ENCODE measurements around the gene PTPRN2.
"Not testable (repeated sequence)": the region's sequence is repeated elsewhere in the genome, so short reads cannot be mapped to it uniquely, and the experiment has no call there.

The PTPRN2 gene

DNA sequence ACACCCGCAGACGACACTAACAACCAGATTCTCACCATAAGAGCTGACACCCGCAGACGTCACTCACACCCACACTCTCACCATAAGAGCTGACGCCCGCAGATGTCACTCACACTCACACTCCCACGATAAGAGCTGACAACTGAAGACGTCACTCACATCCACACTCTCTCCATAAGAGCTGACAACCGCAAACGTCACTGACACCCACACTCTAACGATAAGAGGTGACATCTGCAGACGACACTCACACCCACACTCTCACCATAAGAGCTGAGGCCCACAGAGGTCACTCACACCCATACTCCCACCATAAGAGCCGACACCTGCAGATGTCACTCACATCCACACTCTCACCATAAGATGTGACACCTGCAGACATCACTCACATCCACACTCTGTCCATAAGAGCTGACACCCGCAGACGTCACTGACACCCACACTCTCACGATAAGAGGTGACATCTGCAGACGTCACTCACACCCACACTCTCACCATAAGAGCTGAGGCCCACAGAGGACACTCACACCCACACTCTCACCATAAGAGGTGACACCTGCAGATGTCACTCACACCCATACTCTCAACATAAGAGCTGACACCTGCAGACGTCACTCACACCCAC lies 255.7 kb downstream of the PTPRN2 start:
- in situ Hi-C loops (cut with HindIII; ENCODE audit: low sequenced_read_pairs), result not testable (repeated sequence)

DNA sequence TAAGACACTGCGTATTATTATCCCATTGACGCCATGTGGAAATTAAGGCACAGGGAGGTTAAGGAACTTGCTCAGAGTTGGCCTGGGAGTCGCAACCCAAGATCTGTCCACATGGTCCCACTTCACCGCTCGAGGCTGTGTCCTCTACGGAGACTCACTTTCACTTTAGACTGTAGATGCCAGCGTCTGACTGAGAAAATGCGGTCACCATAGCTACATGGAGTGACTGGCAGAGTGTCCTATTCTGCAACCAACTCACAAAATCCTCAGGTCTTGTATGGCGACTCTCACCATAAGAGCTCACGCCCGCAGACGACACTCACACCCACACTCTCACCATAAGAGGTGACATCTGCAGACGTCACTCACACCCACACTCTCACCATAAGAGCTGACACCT lies 257.9 kb downstream of the PTPRN2 start:
- in situ Hi-C loops (cut with HindIII; ENCODE audit: low sequenced_read_pairs), result no loop called here

DNA sequence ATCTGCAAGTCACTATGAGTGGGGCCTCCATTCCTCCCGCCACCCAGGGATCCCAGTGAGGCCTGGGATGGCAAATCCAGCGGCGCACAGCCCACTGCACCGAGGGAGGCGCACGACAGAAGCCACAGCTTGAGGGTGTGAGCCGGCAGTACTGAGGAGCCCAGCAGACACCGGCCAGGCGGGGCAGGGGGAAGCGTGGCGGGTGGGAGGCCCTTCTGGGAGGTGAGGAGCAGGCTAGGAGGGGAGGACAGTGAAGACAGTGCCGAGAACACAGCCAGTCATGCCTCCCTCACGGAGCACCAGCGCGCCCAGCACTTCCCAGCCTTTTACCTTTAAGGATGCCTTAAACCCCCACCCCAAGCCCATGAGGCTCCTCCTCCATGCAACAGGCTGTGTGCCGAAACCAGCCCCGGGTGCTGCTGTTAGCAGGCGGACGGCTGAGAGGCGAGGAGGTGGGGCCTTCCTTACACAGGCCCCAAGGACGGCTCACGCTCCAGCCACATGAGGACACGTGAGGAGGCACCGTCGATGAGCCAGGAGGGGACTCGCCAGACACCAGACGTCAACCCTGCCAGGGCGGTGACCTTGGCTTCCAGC lies 258.5 kb downstream of the PTPRN2 start:
- in situ Hi-C loops (cut with HindIII; ENCODE audit: low sequenced_read_pairs), result no loop called here

DNA sequence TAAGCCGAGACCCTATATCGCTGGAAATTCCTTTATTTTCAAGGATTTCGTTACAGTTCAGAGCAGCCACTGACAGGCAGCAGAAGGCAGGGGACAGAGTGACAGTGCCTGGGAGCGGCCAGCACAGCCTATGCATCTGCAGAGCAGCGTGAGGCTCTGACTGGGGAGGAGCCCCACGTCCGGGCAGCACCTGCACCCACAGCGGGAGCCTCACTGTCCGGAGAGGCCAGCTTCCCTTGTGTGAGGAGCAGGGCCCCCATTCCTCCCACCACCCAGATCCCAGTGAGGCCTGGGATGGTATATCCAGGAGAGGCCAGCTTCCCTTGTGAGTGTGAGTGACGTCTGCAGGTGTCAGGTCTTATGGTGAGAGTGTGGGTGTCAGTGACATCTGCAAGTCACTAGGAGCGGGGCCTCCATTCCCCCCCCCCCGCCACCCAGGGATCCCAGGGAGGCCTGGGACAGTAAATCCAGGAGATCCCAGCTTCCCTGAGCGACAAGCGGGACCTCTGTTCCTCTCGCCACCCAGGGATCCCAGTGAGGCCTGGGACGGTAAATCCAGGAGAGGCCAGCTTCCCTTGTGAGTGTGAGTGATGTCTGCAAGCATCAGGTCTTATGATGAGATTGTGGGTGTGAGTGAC lies 259.1 kb downstream of the PTPRN2 start:
- in situ Hi-C loops (cut with HindIII; ENCODE audit: low sequenced_read_pairs), result no loop called here

DNA sequence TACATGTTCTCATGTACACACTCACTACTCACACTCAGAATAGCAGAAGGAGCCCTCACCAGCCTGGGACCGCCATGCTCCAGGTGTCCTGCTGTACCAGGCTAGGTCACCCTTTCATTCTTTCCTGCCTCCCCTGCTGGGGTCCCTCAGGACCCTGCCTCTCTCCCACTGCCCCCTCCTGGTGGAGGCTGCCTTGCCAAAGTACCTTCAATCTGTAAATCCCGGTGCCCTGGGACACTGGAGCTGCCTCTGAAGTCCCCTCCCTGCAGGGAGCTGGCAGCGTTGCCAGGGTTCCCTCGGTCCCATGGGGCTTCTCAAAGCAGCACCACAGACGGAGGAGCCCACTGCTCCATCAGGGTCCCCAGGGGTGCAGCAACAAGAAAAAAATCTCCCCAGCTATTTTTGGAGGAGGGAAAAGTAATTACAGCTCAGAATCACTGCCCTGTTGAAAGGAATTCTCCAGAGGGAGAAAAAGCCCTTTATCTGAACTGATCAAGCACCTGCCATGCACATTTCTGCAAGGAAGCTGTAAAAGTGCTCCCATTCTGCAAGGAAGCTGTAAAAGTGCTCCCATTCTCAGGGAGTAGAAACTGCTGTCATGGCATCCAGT lies 259.9 kb downstream of the PTPRN2 start:
- in situ Hi-C loops (cut with HindIII; ENCODE audit: low sequenced_read_pairs), result no loop called here

DNA sequence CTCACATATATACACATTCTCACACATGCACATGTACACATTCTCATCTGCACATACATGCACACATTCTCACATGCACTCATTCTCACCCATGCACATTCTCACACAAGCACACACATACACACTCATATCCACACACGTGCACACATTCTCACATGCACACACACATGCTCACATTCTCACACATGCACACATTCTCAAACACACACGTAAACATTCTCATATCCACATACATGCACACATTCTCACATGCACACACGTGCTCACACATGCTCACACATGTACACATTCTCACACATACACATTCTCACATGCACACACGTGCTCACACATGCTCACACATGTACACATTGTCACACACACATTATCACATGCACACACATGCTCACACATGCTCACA lies 260.6 kb downstream of the PTPRN2 start:
- in situ Hi-C loops (cut with HindIII; ENCODE audit: low sequenced_read_pairs), result no loop called here

DNA sequence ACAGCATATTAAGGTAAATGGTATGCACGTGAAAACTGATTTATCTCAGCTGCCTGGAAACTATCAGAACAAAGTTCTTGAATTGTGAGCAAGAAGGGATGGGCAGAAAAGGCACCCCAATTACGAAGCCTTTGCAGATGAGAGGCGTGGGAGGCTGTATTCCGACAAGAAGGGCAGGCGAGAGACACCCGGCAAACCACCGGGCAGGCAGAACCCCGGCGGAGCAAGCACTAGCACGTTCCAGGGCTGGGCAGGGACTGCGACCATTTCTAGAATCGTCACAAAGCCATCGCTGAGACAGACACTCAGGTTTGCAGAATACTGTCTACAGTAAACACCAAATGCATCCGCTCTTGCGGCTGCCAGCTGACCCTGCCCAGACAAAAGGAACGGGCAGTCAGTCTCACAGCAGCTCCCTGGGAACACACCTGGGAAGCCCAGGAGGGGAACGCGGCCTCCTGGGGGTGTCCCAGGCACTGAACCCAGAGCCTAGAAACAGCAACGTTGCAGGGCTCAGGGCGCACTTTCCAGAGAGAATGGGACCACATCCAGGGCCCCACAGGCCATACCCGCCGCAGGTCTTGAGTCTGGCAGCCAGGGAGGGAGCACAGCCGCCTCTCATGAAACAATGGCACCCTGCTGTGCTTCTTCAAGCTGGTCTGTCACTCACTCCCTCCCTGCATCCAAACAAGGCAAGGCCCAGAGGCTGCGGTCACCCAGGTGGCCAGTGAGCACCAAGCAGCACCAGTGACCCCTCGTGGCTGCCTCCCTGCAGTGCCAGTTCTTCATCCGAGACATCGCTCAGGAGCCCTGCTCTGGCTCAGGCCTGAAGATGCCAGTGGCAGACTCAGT lies 261.9 kb downstream of the PTPRN2 start:
- in situ Hi-C loops (cut with HindIII; ENCODE audit: low sequenced_read_pairs), result no loop called here

DNA sequence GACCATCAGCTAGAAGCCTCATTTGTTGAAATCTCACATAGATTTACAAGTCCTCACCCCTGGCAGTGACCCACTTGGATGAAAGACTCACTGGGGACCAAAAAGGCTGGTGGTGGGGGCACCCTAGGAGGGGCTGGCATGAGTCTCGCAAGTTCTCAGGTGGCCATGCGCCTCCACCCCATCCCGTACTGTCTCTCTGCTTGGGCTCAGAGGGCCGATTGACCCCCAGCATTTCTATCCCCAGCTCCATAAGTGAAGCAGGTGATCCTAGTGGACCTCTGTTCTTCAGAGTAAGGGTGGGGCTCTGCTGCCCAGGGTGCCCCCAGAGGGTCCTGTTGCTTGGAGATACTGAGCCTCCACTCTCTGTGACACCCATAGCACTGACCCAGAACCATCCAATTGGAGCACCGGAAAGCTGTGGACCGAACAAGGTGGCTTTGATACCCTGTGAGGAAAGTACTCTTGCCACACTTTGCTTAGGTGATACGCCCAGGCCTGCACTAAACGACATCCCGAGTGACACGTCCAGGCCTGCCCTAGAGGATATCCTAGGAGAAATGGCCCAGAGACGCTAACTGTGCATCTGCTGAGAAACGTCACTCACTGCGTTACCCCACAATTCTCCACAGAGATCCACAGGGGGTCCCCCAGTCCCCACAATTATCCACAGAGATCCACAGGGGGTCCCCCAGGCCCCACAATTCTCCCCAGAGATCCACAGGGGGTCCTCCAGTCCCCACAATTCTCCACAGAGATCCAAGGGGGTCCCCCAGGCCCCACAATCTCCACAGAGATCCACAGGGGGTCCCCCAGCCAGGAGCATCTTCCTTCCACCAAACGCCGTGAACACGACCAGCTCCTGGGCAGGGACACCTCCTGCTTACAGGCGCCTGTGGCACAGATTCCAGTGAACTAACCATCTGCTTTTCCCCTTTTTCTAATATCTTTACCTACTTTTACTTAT lies 262.9 kb downstream of the PTPRN2 start:
- in situ Hi-C loops (cut with HindIII; ENCODE audit: low sequenced_read_pairs), result no loop called here

DNA sequence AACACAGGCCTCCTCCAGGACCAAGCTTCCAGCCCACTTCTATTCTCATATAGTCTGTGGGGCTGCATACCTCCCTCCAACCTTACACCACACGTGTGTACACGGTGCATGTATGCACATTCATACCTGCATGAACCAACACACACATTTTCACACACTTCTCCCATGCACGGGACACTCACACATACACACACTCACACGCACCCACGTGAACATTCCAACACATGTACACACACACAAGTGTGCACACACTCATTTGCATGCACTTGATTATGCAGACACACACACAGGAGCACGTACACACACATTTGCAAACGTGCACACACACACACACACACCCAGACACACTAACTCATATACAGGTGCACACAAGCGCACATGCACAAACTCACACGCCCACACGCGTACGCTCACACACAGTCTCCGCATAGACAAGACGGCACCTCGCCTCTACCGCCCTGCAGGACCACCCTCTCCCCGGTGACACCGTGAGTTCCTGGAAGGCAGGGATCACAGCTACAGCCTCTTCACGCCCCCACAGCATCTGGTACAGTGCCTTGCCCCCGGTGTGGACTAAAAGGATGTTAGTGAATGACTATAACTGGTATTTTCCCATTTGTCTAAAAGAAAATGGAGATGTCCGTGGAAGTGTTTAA lies 263.8 kb downstream of the PTPRN2 start:
- in situ Hi-C loops (cut with HindIII; ENCODE audit: low sequenced_read_pairs), result no loop called here

DNA sequence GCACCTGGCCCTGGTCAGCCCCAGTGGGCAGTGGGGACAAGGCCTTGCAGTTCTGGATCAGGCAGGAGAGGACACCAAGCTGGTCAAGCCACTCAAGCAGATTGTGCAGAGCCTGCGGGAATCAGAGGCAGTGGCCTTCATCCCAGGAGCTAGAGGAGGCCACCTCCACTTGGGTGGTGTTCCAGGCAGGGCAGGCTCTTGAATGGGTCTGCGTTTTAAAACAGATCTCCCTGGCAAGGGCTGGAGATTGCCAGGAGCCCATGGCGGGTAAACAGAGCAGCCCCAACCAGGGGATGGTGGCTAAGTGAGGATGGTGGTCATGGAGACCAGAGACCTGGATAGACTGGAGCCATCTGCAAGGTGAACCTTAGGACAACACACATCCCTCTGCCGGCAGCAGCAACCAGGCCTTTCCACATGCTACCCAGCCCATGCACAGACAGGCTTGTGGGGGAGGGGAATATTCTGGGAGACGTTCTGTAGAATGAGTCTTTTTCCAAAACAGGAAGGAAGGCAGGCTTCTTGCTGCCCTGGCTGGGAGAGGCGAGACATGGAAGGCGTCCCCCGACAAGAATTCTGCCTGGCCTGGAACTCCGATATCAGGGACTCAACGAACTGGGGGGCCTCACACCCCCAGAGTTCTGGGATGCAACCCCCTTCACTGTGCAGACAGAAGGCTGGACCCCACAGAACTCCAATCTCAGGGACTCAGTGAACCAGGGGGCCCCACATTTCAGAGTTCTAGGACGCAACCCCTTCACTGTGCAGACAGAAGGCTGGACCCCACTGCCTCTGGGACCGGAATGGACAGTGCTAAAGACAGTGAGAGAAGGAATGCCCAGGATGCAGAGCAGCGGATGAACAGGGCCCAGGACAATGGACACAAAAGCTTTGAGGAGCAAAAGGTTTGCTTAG lies 264.8 kb downstream of the PTPRN2 start:
- in situ Hi-C loops (cut with HindIII; ENCODE audit: low sequenced_read_pairs), result no loop called here

DNA sequence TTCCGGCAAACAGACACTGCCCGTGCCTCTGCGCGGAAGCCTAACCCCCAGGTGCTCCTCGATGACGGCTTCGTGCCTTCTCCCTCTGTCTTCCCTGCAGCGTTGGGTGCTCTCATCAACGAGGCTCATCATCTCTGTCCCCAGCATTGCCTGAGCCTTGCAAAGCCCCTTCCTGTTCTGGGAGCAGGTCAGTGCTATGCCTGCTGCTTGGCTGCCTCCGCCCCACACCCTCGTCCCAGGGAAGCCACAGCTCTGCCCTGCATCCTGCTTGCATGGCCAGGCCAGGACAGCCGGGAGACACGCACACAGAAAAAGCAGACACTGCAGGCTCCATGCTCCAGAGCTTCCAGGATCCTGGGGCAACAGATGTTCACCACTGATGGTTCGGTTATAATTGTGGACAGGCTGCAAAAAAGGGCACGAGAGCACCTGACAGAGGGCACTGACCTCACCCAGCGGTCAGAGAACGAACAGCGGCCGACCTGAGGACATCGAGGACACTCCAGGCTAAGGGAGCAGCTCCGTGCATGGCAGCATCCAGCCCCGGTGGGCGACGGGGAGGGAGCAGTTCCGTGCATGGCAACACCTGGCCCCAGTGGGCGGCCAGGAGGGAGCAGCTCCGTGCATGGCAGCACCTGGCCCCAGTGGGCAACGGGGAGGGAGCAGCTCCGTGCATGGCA lies 265.5 kb downstream of the PTPRN2 start:
- in situ Hi-C loops (cut with HindIII; ENCODE audit: low sequenced_read_pairs), result no loop called here

DNA sequence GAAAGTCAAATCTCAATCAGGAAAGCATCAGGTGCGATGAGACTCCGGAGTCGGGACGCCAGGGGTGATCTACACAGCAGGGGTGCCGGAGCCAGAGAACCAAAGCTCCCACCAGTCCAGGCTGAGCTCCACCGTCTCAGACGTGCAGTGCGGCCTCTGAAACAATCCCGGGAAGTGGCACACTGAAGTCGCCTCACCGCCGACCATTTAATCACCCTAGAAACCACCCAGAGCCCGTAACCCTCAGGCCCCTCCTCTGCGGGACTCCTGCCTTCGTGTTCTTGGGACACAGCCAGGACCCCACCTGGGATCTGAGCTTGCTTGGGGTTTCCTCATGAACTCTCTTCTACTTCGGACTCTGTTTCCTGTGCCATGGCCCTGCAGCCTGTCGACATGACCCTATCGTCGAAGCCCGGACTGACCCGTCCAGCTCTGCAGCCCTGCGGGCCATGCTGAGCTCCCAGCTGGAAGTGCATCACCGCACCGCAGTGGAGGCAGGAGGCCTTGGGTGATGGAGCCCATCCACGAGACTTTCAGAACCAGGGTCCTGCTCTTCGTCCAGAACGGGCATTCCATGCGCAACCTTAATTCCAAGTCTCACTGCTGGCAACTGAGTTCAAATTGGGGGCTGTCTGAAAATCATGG lies 266.4 kb downstream of the PTPRN2 start:
- in situ Hi-C loops (cut with HindIII; ENCODE audit: low sequenced_read_pairs), result no loop called here

DNA sequence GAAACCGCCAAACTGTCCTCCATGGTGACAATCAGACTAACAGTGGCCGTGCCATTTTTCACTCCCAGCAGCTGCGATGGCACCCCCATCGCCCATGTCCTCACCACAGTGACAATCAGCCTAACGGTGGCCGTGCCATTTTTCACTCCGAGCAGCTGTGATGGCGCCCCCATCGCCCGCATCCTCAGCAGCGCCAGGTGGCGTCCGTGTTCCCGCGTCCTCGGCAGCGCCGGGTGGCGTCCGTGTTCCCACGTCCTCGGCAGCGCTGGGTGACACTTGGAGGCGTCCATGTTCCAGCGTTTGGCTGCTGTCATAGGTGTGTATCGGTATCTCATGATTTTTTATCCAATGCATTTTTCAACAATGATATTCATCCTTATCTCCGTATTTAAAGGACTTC lies 267.3 kb downstream of the PTPRN2 start:
- in situ Hi-C loops (cut with HindIII; ENCODE audit: low sequenced_read_pairs), result no loop called here

DNA sequence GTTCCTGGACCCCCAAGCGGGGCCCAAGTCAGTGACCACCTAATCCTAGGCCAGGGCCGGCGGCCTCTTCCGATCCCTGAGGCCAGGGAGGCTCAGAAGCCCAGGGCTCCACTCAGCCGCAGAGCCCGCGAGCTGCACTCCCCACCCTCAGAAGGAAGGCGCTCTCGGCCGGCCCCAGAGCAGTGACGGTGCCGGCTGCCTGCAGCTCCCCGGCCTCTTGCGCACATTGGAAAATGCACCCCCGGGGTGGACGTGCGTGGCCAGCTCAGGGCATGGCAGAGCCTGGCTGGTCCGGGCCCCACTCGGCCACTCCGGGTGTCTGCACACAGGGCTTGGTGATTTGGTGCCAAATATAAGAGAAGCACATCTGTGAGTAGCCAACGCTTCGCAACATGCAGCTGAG lies 269.1 kb downstream of the PTPRN2 start:
- in situ Hi-C loops (cut with HindIII; ENCODE audit: low sequenced_read_pairs), result no loop called here

DNA sequence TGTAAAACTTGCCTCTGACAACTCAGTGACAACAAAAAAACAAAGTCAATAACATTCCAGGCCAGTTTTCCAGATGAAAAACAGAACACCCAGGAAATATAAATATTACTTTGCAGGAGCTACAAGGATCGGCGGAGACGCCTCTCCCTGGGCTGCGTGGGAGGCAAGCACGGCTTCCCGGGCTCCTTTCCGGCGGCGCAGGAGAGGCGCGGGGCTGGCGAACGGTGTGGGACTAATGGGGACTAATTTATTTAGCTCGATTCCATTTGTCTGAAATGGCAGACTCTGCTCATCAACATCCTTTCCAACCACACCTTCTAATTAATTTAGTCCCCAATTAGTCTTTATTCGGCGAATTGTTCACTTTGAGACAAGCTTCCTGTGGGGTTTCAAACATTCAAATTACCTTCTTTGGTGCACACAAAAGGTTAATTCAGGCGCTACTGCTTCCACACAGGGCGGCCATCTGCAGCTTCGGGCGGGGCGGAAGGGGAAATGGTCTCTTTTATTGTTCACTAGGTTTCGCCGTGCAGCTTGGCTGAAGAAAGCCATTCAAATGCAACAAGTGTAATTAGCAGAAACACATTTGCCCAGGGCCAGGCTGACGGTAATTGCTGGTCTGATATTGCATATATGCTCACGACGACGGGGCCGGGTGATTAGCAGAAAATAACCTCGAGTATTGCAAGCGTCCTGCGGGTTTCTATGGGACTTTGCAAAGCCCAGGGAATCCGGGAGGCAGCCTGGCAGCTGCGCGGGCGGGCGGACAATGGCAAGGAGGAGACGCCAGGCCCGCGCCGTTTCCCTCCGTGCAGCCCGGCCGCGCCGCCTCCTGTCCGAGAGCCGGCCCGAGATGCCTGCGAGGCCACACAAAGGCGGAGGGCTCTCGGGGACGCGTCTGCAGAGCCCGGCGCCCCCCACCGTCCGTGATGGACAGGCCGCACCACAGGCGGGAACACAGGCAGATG lies 270.1 kb downstream of the PTPRN2 start:
- in situ Hi-C loops (cut with HindIII; ENCODE audit: low sequenced_read_pairs), result no loop called here

DNA sequence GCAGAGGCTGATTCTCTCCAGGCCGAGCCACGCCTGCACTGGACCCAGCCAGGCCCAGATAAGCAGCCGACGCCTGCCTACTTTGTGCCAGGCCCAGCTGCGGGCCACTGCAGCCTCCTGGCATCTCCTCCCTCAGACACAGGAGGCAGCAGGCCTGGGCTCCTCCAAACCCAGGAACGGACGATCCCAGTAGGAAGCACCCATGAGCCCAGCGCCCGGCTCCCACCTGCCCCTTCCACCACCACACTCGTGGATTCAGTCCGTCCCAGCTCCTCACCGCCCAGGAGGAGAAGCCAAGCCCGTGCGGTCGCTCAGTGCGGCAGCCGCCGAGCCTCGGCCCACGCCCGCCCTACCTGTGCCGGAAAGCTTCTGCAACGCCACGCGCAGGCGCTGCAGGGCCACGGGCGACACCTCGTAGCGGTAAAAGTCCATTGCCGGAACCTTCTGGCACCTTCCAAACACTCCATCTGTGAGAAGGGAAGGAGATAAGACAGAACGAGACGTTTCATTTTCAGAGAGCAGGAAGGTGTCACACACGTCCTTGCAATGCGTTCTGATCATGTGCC lies 271.1 kb downstream of the PTPRN2 start:
- in situ Hi-C loops (cut with HindIII; ENCODE audit: low sequenced_read_pairs), result no loop called here
